Activated CD4-positive, alpha-beta T cell treated with anti-CD3 and anti-CD28 coated beads, Interleukin-2, amount 10 ng/mL, durations not matched to agents 24 days and 14 days (primary cell): ENCODE results near the gene UTF1. TPM values are rescaled to one million over a fixed set of nuclear protein-coding genes. Genes with fewer than 3 reads are reported as not detected.

Experiments
- DNase-seq: peaks from one replicate; pipeline ENCODE4 v3.0.0; 2022
- H3K27ac Mint-ChIP-seq: one replicate; pipeline ENCODE4 v1.8.0; 2022; ENCODE audit warnings: mild to moderate bottlenecking, mixed read lengths
- H3K27me3 Mint-ChIP-seq: one replicate; pipeline ENCODE4 v1.8.0; 2022; ENCODE audit warnings: mixed read lengths
- H3K36me3 Mint-ChIP-seq: one replicate; pipeline ENCODE4 v1.8.0; 2022; ENCODE audit warnings: low read depth, mild to moderate bottlenecking, mixed read lengths
- H3K4me1 Mint-ChIP-seq: one replicate; pipeline ENCODE4 v1.8.0; 2021; ENCODE audit warnings: mixed read lengths
- H3K4me3 Mint-ChIP-seq: one replicate; pipeline ENCODE4 v1.8.0; 2022; ENCODE audit warnings: mild to moderate bottlenecking, moderate library complexity, mixed read lengths
- H3K9me3 Mint-ChIP-seq: one replicate; pipeline ENCODE4 v1.8.0; 2021; ENCODE audit warnings: mixed read lengths
- intact Hi-C: fragments of 100-400 bp; cut with micrococcal nuclease; formaldehyde crosslinking; loops from one replicate; pipeline ENCODE4 v1.15.1; 2023
- total RNA-seq: library from RNA; stranded (reverse); gene quantifications from 2 replicates; pipeline ENCODE4 v1.2.3, GENCODE V29; 2022

UTF1 gene
- total RNA-seq = 0.17 and 0.19 TPM in 2 replicates

GRCh38 chr10:133230044-133230361, at the start of gene UTF1:
Gene UTF1 (plus strand): TSS chr10:133230217. CDS start chr10:133230289, 72 bp downstream.
- H3K36me3 Mint-ChIP-seq = peaks cover 2% of the 10 kb centered on the region
- peak within 1 kb of the TSS; percentile 51 for H3K4me3 Mint-ChIP-seq
- no peak for DNase-seq
- H3K9me3 Mint-ChIP-seq = no peaks in the 10 kb centered on the region
- H3K4me1 Mint-ChIP-seq = peaks cover 21% of the 10 kb centered on the region
- peak within 1 kb of the TSS; percentile 44 for H3K27ac Mint-ChIP-seq
- H3K27me3 Mint-ChIP-seq = peaks cover 56% of the 10 kb centered on the region
- intact Hi-C loops = no loop called here

- Mint-ChIP-seq H3K4me3 (no peak overlapping the region), H3K27me3 (no peaks in the 10 kb centered on the region), H3K36me3 (peaks cover 2% of the 10 kb centered on the region), H3K27ac (no peak overlapping the region), H3K9me3 (peaks cover 16% of the 10 kb centered on the region), H3K4me1 (no peaks in the 10 kb centered on the region)
- intact Hi-C loops = no loop called here
- no peak for DNase-seq
Observed at GRCh38 chr10:133180965-133181639, 48.9 kb upstream of the UTF1 start.

- Mint-ChIP-seq H3K4me1 (no peaks in the 10 kb centered on the region), H3K9me3 (peaks cover 10% of the 10 kb centered on the region), H3K27me3 (no peaks in the 10 kb centered on the region), H3K27ac (no peak overlapping the region), H3K4me3 (no peak overlapping the region), H3K36me3 (no peaks in the 10 kb centered on the region)
- intact Hi-C loops = no loop called here
- no peak for DNase-seq
Observed at GRCh38 chr10:133182190-133182589, 47.8 kb upstream of the UTF1 start.

GRCh38 chr10:133182791-133183645, 47.0 kb upstream of the UTF1 start:
- intact Hi-C loops = no loop called here
- Mint-ChIP-seq H3K4me1 (no peaks in the 10 kb centered on the region), H3K27ac (no peak overlapping the region), H3K27me3 (no peaks in the 10 kb centered on the region), H3K4me3 (no peak overlapping the region), H3K9me3 (peaks cover 2% of the 10 kb centered on the region), H3K36me3 (no peaks in the 10 kb centered on the region)
- DNase-seq = no peak

GRCh38 chr10:133183646-133184378, 46.2 kb upstream of the UTF1 start:
- Mint-ChIP-seq H3K4me1 (no peaks in the 10 kb centered on the region), H3K27ac (no peak overlapping the region), H3K9me3 (no peaks in the 10 kb centered on the region), H3K4me3 (no peak overlapping the region), H3K27me3 (no peaks in the 10 kb centered on the region), H3K36me3 (no peaks in the 10 kb centered on the region)
- DNase-seq = no peak
- intact Hi-C loops = no loop called here

- no peaks in the 10 kb centered on the region for H3K27me3 Mint-ChIP-seq
- no peak for DNase-seq
- H3K4me3 Mint-ChIP-seq = no peak overlapping the region
- H3K27ac Mint-ChIP-seq = no peak overlapping the region
- intact Hi-C loops = no loop called here
- no peaks in the 10 kb centered on the region for H3K9me3 Mint-ChIP-seq
- no peaks in the 10 kb centered on the region for H3K4me1 Mint-ChIP-seq
- no peaks in the 10 kb centered on the region for H3K36me3 Mint-ChIP-seq
Observed at GRCh38 chr10:133184591-133185244, 45.3 kb upstream of the UTF1 start.

GRCh38 chr10:133185421-133185820, 44.6 kb upstream of the UTF1 start:
- Mint-ChIP-seq H3K9me3 (no peaks in the 10 kb centered on the region), H3K36me3 (no peaks in the 10 kb centered on the region), H3K27me3 (no peaks in the 10 kb centered on the region), H3K4me3 (no peak overlapping the region), H3K4me1 (no peaks in the 10 kb centered on the region), H3K27ac (no peak overlapping the region)
- intact Hi-C loops = no loop called here
- DNase-seq = no peak

- intact Hi-C loops = no loop called here
- no peaks in the 10 kb centered on the region for H3K4me1 Mint-ChIP-seq
Observed at GRCh38 chr10:133185916-133186315, 44.1 kb upstream of the UTF1 start.

GRCh38 chr10:133186416-133187090, 43.5 kb upstream of the UTF1 start:
- Mint-ChIP-seq H3K27ac (no peak overlapping the region), H3K4me3 (no peak overlapping the region), H3K4me1 (no peaks in the 10 kb centered on the region), H3K9me3 (no peaks in the 10 kb centered on the region), H3K27me3 (no peaks in the 10 kb centered on the region), H3K36me3 (no peaks in the 10 kb centered on the region)
- no peak for DNase-seq
- intact Hi-C loops = no loop called here

More at GRCh38 chr10:133185916-133186315, 44.1 kb upstream of the UTF1 start:
- Mint-ChIP-seq H3K27ac (no peak overlapping the region), H3K27me3 (no peaks in the 10 kb centered on the region), H3K9me3 (no peaks in the 10 kb centered on the region), H3K4me3 (no peak overlapping the region), H3K36me3 (no peaks in the 10 kb centered on the region)
- no peak for DNase-seq

- intact Hi-C loops = no loop called here
- H3K4me3 Mint-ChIP-seq = no peak overlapping the region
- H3K4me1 Mint-ChIP-seq = no peaks in the 10 kb centered on the region
- H3K36me3 Mint-ChIP-seq = no peaks in the 10 kb centered on the region
- H3K9me3 Mint-ChIP-seq = no peaks in the 10 kb centered on the region
- H3K27ac Mint-ChIP-seq = no peak overlapping the region
- no peak for DNase-seq
- H3K27me3 Mint-ChIP-seq = peaks cover 3% of the 10 kb centered on the region
Observed at GRCh38 chr10:133187091-133187905, 42.7 kb upstream of the UTF1 start.

GRCh38 chr10:133187906-133188681, 41.9 kb upstream of the UTF1 start:
- Mint-ChIP-seq H3K36me3 (no peaks in the 10 kb centered on the region), H3K4me1 (no peaks in the 10 kb centered on the region), H3K4me3 (no peak overlapping the region), H3K9me3 (no peaks in the 10 kb centered on the region), H3K27ac (no peak overlapping the region), H3K27me3 (peaks cover 5% of the 10 kb centered on the region)
- intact Hi-C loops = no loop called here
- DNase-seq = no peak

- no peaks in the 10 kb centered on the region for H3K4me1 Mint-ChIP-seq
- H3K4me3 Mint-ChIP-seq = no peak overlapping the region
- peaks cover 11% of the 10 kb centered on the region for H3K27me3 Mint-ChIP-seq
- H3K36me3 Mint-ChIP-seq = no peaks in the 10 kb centered on the region
- no peaks in the 10 kb centered on the region for H3K9me3 Mint-ChIP-seq
- no peak for DNase-seq
- intact Hi-C loops = no loop called here
- no peak overlapping the region for H3K27ac Mint-ChIP-seq
Observed at GRCh38 chr10:133189256-133189655, 40.8 kb upstream of the UTF1 start.
